PC-9 (cell line): ENCODE measurements around the gene PTPN20. TPM values are rescaled to one million over a fixed set of nuclear protein-coding genes. Genes with fewer than 3 reads are reported as not detected.

Experiments used
- BruUV-seq: library from RNA; stranded (reverse); fragments of 400-500 nt; replicated peaks from 2 replicates; lab custom pipeline; 2021; lab: Mats Ljungman, UMichigan
- CTCF ChIA-PET: fragments of 300-600 bp; sonication (Branson Sonifier 250); formaldehyde crosslinking; loops from one replicate; lab custom pipeline; 2022; ENCODE audit warnings: antibody characterized with exemption; lab: Charles Lee
- POLR2A ChIA-PET: fragments of 300-600 bp; sonication (Branson Sonifier 250); formaldehyde crosslinking; loops from one replicate; lab custom pipeline; 2022; ENCODE audit warnings: antibody characterized with exemption; ENCODE audit not compliant: unreplicated experiment; lab: Charles Lee
- DNase-seq, 2 experiments: peaks; one replicate each; pipeline versions ENCODE4 v3.0.0 to v3.0.0-alpha.2; 2015 to 2022; ENCODE audit warnings: mixed read lengths in 1 of 2
- H2AFZ ChIP-seq: fragments of 200-600 bp; sonication (generic); 2 replicates; pipeline ENCODE4 v1.8.1; 2017; ENCODE audit warnings: antibody characterized with exemption
- H3F3A ChIP-seq: fragments of 200-600 bp; sonication (generic); 2 replicates; pipeline ENCODE4 v1.8.1; 2017; ENCODE audit warnings: antibody characterized with exemption, mild to moderate bottlenecking, low read depth; ENCODE audit not compliant: insufficient read depth
- H3K27ac ChIP-seq: fragments of 200-600 bp; sonication (generic); 2 replicates; pipeline ENCODE4 v1.6.1; 2016; ENCODE audit warnings: mixed run types
- H3K27me3 ChIP-seq: fragments of 200-600 bp; sonication (generic); 2 replicates; pipeline ENCODE4 v1.6.1; 2016; ENCODE audit warnings: low read depth, mixed run types; ENCODE audit not compliant: insufficient read depth
- H3K36me3 ChIP-seq: fragments of 200-600 bp; sonication (generic); 2 replicates; pipeline ENCODE4 v1.6.1; 2016; ENCODE audit warnings: low read depth, mixed run types
- H3K4me1 ChIP-seq: fragments of 200-600 bp; sonication (generic); replicated peaks from 2 replicates; pipeline ENCODE4 v1.6.1; 2016; ENCODE audit warnings: mixed run types; ENCODE audit not compliant: insufficient read depth
- H3K4me2 ChIP-seq: fragments of 200-600 bp; sonication (generic); 2 replicates; pipeline ENCODE4 v1.6.1; 2017; ENCODE audit warnings: mixed run types
- H3K4me3 ChIP-seq: fragments of 200-600 bp; sonication (generic); 2 replicates; pipeline ENCODE4 v1.6.1; 2016; ENCODE audit warnings: mixed run types
- H3K79me2 ChIP-seq: fragments of 200-600 bp; sonication (generic); 2 replicates; pipeline ENCODE4 v1.6.1; 2017; ENCODE audit warnings: low read depth, mixed run types
- H3K9me2 ChIP-seq: fragments of 200-600 bp; sonication (generic); 2 replicates; pipeline ENCODE4 v1.8.1; 2017; ENCODE audit warnings: mild to moderate bottlenecking; ENCODE audit not compliant: insufficient read depth
- H3K9me3 ChIP-seq: fragments of 200-600 bp; sonication (generic); 2 replicates; pipeline ENCODE4 v1.8.1; 2016; ENCODE audit warnings: low read depth; ENCODE audit not compliant: insufficient read depth
- H4K20me1 ChIP-seq: fragments of 200-600 bp; sonication (generic); 2 replicates; pipeline ENCODE4 v1.8.1; 2017; ENCODE audit not compliant: insufficient read depth
- EZH2 ChIP-seq: fragments of 200-600 bp; sonication (generic); IDR thresholded peaks from 2 replicates; pipeline ENCODE4 v1.8.0; 2017; ENCODE audit warnings: antibody characterized with exemption, low read depth
- intact Hi-C: fragments of 100-400 bp; cut with micrococcal nuclease; formaldehyde crosslinking; loops from one replicate; pipeline ENCODE4 v1.10.0; 2022; ENCODE audit not compliant: unreplicated experiment
- total RNA-seq: library from RNA; stranded (reverse); gene quantifications from 2 replicates; pipeline ENCODE4 v1.2.3, GENCODE V29; 2021
- TF ChIP-seq, protein P1 (sequence below): fragments of 200-600 bp; sonication (generic); conservative IDR thresholded peaks from 2 replicates; pipeline ENCODE4 v1.6.1; 2017; ENCODE audit warnings: mixed run types, antibody characterized with exemption, mild to moderate bottlenecking, moderate library complexity

PTPN20 gene
- total RNA-seq, 1 experiment from 2014 or later = 19.1 TPM

DNA sequence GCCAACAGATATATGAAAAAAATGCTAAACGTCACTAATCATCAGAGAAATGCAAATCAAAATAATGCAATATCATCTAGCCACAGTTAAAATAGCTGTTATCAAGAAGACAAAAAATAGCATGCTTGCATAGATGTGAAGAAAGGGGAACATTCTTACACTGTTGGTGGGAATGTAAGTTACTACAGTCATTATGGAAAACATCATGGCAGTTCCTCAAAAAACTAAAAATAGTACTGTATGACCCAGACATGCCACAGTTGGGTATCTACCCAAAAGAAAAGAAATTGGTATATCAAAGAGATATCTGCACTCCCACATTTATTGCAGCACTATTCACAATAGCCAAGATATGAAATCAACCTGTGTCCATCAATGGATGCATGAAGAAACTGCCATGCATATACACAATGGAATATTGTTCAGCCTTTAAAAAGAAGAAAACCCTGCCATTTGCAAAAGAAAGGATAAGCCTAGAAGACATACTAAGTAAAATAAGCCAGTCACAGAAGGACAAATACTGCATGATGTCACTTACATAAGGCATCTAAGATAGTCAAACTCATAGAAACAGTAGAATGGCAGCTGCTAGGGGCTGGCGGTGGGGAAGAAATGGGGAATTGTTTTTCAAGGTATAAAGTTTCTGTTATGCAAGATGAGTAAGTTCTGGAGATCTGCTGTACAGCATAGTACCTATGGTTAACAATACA lies 107.0 kb downstream of the PTPN20 start:
- Histone ChIP-seq H2AFZ (no peak overlapping the region), H3K4me1 (no peaks in the 10 kb centered on the region), H3K27me3 (no peaks in the 10 kb centered on the region), H3K36me3 (no peaks in the 10 kb centered on the region), H3K9me3 (no peaks in the 10 kb centered on the region), H3K4me2 (no peak overlapping the region), H3F3A (no peaks in the 10 kb centered on the region), H3K27ac (no peak overlapping the region), H3K4me3 (no peak overlapping the region), H3K79me2 (no peaks in the 10 kb centered on the region), H4K20me1 (no peaks in the 10 kb centered on the region), H3K9me2 (no peaks in the 10 kb centered on the region)
- no peak for DNase-seq
- BruUV-seq = no TSS peak
- intact Hi-C loops = no loop called here
- TF ChIP-seq EZH2 = no peak
- TF ChIP-seq, protein P1, sequence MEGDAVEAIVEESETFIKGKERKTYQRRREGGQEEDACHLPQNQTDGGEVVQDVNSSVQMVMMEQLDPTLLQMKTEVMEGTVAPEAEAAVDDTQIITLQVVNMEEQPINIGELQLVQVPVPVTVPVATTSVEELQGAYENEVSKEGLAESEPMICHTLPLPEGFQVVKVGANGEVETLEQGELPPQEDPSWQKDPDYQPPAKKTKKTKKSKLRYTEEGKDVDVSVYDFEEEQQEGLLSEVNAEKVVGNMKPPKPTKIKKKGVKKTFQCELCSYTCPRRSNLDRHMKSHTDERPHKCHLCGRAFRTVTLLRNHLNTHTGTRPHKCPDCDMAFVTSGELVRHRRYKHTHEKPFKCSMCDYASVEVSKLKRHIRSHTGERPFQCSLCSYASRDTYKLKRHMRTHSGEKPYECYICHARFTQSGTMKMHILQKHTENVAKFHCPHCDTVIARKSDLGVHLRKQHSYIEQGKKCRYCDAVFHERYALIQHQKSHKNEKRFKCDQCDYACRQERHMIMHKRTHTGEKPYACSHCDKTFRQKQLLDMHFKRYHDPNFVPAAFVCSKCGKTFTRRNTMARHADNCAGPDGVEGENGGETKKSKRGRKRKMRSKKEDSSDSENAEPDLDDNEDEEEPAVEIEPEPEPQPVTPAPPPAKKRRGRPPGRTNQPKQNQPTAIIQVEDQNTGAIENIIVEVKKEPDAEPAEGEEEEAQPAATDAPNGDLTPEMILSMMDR = no peak
- ChIA-PET POLR2A (no interaction called here), CTCF (no interaction called here)

DNA sequence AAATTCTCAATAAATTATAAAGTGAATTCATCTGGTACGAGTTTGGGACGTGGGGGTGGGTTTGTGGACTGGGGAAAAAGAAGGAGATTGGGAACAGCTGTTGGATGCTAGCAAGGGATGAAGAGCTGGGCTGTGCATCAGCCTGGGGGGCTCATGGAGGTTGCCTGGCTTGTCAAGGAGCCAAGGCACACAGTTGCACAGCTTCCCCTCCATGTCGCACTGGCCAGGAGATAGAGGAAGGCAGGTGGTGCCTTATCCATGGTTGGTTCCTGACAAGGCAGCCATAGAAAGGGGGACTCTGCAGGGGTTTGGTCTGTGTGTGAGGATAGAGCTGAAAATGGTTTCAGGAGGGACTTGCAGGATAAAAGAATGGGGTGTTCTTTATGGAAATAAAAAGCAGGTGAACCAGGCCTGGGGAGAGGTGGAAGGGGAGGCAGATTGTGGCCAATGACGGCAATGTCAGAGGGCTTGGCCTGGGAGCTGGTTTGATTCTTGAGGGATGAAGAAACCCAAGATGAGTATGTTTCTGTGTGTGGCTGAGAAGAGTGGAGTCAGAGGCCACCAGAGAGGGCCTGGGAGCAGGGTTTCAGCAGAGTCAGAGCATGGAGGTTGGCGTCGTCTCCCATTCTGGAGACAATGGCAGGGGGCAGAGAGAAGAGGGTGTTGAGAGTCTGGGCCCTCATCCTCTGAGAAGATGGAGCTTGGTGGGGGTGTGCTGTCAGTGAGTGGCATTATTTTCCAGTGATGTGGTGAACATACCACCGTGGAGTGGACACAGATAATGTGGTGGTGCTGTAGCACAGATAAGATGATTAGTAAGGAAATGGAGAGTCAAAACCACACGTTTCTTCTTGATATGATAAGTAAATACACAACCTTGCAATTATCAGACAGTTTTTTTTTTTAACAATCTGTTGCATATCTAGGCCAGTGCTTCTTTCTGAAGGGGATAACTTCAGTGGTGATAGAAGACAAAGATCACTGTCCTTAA lies 108.2 kb downstream of the PTPN20 start:
- TF ChIP-seq, protein P1 = no peak
- no peak for TF ChIP-seq EZH2
- no TSS peak for BruUV-seq
- H3K4me2 ChIP-seq = no peak overlapping the region
- H3K27ac ChIP-seq = no peak overlapping the region
- H2AFZ ChIP-seq = no peak overlapping the region
- no peaks in the 10 kb centered on the region for H3F3A ChIP-seq
- POLR2A ChIA-PET = no interaction called here
- no peaks in the 10 kb centered on the region for H3K9me3 ChIP-seq
- no peaks in the 10 kb centered on the region for H3K27me3 ChIP-seq
- no peak overlapping the region for H3K4me3 ChIP-seq
- DNase-seq = no peak
- H4K20me1 ChIP-seq = no peaks in the 10 kb centered on the region
- no peaks in the 10 kb centered on the region for H3K36me3 ChIP-seq
- H3K4me1 ChIP-seq = no peaks in the 10 kb centered on the region
- CTCF ChIA-PET = interaction anchor here (0.6 kb wide), 1 partner anchor 17 kb away, joined by 4 read pairs; no protein-coding TSS in a partner anchor
- H3K9me2 ChIP-seq = no peaks in the 10 kb centered on the region
- intact Hi-C loops = loop anchor here (10.0 kb wide), 1 partner anchor 795 kb away; no protein-coding TSS in a partner anchor
- H3K79me2 ChIP-seq = no peaks in the 10 kb centered on the region

DNA sequence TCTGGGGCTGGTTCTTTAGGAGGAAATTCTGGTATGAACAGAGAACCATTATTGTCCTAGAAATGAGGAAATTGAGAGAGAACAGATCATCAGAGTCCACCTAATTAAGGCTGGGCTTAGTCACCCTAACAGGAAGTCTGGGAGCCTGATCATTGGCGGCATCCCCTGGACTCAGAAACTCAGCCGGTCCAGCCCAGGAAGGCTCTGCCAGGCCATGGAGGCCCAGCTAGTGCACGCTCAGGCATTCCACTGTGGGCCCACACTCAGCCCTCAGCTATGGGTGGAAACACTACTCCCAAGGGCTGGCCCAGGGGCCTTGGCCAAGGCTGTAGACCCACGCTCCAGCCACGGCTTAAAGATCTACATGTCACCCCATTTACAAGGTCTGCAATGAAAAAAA lies 109.2 kb downstream of the PTPN20 start:
- Histone ChIP-seq H3K4me3 (no peak overlapping the region), H3K27me3 (no peaks in the 10 kb centered on the region), H3K79me2 (no peaks in the 10 kb centered on the region), H3F3A (no peaks in the 10 kb centered on the region), H2AFZ (no peak overlapping the region), H4K20me1 (no peaks in the 10 kb centered on the region), H3K4me1 (no peaks in the 10 kb centered on the region), H3K9me3 (no peaks in the 10 kb centered on the region), H3K4me2 (no peak overlapping the region), H3K27ac (no peak overlapping the region), H3K36me3 (no peaks in the 10 kb centered on the region), H3K9me2 (no peaks in the 10 kb centered on the region)
- intact Hi-C loops = loop anchor here (10.0 kb wide), 1 partner anchor 796 kb away; no protein-coding TSS in a partner anchor
- CTCF ChIA-PET = no interaction called here
- BruUV-seq = no TSS peak
- TF ChIP-seq, protein P1 = no peak
- no peak for TF ChIP-seq EZH2
- POLR2A ChIA-PET = no interaction called here
- no peak for DNase-seq
